AG10803 (cell line): ENCODE data around the gene POLR3B.
"Not testable (repeated sequence)": the region's sequence is repeated elsewhere in the genome, so short reads cannot be mapped to it uniquely, and the experiment has no call there.

ENCODE experiments used
- DNase-seq: peaks from one replicate; pipeline ENCODE4 v3.0.0; 2010; ENCODE audit warnings: low read depth
- H3K4me3 ChIP-seq: 2 replicates; pipeline ENCODE4 v1.5.1; 2011; ENCODE audit warnings: mild to moderate bottlenecking, low read length, control low read depth
- CTCF ChIP-seq: conservative IDR thresholded peaks from 2 replicates; pipeline ENCODE4 v1.5.1; 2011; ENCODE audit warnings: mild to moderate bottlenecking, low read length, control low read depth, inconsistent platforms

The POLR3B gene

GRCh38 chr12:106357549-106358395 is at the start of gene POLR3B:
POLR3B (plus strand) TSS chr12:106357748; CDS start chr12:106357880, 132 bp downstream.
- H3K4me3 ChIP-seq: peak within 1 kb of the TSS; percentile 95
- peak; percentile 97 for DNase-seq
- TF ChIP-seq CTCF: peak; percentile 92

- no peak for TF ChIP-seq CTCF
- DNase-seq: no peak
- no peak overlapping the region for H3K4me3 ChIP-seq
Observed at GRCh38 chr12:106308121-106308520, 49.4 kb upstream of the POLR3B start.

GRCh38 chr12:106308611-106309010 is 48.9 kb upstream of the POLR3B start:
- TF ChIP-seq CTCF: no peak
- H3K4me3 ChIP-seq: no peak overlapping the region
- no peak for DNase-seq

DNA sequence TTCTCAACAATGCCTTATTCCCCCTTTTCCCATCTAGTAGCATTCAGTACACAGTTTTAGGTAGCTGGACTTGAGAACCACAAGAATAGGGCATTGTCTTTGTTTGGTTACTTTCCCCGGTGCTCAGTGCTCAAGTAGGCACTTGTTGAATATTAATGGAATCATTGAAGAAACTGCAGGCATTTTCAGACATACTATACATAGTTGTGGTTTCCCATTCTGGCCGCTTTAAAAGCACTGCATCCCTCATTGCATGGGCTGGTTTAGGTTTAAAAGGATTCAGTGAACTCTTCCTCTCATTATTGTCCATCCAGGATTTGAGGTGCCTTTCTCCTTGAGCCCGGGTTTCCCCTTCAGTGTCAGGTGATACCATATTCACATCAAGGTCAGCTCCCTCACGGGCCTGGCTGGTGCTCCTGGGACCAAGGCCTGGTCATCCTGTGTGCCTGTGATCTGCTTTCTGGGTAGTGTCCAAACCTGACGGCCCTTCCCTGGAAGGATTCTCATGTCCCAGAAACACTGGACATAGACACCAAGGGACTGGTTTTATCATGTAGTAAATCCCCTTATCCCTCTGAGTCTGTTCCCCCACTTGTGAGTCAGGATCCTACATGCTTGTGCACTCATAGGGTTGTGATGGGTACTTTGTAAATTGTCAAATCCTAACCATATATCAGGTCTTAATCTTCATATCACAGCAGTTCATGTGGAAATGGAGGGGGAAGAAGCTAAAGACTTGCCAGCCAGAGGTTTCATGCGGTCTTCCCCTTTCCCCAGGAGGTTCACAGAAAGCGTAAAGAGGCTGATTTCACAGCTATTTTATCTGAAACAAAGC is 47.7 kb upstream of the POLR3B start:
- no peak for TF ChIP-seq CTCF
- DNase-seq: peak; percentile 86

DNA sequence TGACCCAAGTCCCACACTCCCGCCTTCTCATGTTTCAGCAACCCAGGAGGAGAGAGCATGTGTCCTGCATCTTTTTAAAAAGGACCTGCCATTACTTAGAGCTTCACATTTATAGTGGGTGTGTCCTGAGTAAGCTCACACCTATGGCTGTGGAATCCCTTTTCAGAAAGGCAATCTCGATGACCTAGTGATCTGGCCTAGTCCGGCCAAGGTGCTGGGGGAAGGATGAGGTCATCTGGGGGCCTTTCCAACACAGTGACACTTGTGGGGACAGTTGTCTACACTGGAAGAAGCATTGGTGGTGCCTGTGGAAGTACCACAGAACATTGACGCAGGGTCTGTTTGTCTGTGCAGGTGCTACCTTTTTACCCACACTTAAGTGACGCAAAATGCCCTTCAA is 46.9 kb upstream of the POLR3B start:
- no peak for DNase-seq
- TF ChIP-seq CTCF: no peak

More for the DNA sequence above, 47.7 kb upstream of the POLR3B start:
- H3K4me3 ChIP-seq: no peak overlapping the region

DNA sequence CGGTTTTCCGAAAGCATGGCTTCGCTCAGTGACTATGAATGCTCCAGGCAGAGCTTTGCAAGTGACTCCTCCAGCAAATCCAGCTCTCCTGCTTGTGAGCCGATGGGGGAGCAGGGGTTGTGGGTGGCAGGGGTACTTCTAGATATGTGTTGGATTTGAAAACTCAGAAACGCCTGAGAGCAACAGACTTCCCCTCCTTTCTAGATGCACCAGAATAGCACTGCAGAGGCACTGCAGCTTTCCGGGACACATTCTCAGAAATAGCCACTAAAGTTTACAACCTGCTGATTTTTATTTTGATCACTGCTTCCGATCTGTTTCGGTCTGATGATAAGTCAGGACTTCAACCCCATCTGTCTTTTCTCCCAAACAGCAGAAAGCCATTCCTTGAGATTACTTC is 46.4 kb upstream of the POLR3B start:
- no peak for TF ChIP-seq CTCF
- no peak for DNase-seq
- H3K4me3 ChIP-seq: no peak overlapping the region

More for the DNA sequence above, 46.9 kb upstream of the POLR3B start:
- no peak overlapping the region for H3K4me3 ChIP-seq

DNA sequence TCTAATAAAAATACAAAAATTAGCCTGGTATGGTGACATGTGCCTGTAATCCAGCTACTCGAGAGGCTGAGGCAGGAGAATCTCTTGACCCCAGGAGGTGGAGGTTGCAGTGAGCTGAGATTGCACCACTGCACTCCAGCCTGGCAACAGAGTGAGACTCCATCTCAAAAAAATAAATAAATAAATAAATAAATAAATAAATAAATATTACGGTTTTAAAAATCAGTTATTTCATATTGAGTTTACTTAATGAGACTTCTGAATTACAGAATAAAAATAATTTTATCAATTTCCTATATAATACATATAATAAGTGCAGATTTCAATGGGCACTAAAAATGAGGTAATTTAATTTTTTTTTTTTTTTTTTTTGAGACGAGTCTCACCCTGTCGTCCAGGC is 44.1 kb upstream of the POLR3B start:
- not testable (repeated sequence) for H3K4me3 ChIP-seq, DNase-seq
